Measurements from ENCODE around the gene TLR9. TPM values are rescaled to one million over a fixed set of nuclear protein-coding genes. Genes with fewer than 3 reads are reported as not detected.
"Not testable (repeated sequence)": the region's sequence is repeated elsewhere in the genome, so short reads cannot be mapped to it uniquely, and the experiment has no call there.

Gene TLR9
- polyA plus RNA-seq, 1 experiment = 0.07 TPM

DNA sequence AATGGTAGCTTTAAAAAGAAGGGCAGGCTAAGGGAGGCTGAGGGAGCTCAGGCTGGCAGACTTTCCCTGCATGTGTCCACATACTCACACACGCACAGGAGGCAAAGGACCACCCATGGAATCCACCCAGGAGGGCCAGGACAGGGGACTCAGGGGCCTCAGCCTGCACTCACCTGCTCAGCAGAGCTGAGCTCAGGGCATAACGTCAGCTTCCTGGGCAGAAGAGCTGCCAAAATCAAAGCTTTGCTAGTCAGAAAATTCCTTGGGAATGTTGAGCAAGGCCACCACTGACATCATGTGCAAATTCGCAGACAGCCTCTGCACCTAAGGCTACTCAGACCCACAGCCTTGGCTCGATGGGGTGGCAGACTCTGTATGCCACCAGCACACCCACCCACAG is 43.9 kb downstream of the TLR9 start:
- H3K36me3 ChIP-seq (ENCODE audit: control insufficient read depth, insufficient read depth, low read length) = no peaks in the 10 kb centered on the region
- no peak for DNase-seq (ENCODE audit: low read depth)
- TF ChIP-seq, protein P1, sequence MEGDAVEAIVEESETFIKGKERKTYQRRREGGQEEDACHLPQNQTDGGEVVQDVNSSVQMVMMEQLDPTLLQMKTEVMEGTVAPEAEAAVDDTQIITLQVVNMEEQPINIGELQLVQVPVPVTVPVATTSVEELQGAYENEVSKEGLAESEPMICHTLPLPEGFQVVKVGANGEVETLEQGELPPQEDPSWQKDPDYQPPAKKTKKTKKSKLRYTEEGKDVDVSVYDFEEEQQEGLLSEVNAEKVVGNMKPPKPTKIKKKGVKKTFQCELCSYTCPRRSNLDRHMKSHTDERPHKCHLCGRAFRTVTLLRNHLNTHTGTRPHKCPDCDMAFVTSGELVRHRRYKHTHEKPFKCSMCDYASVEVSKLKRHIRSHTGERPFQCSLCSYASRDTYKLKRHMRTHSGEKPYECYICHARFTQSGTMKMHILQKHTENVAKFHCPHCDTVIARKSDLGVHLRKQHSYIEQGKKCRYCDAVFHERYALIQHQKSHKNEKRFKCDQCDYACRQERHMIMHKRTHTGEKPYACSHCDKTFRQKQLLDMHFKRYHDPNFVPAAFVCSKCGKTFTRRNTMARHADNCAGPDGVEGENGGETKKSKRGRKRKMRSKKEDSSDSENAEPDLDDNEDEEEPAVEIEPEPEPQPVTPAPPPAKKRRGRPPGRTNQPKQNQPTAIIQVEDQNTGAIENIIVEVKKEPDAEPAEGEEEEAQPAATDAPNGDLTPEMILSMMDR (IDR thresholded peaks at IDR 0.05; ENCODE audit: insufficient read depth, low read depth, low read length) = no peak
- no peak overlapping the region for H3K4me3 ChIP-seq (ENCODE audit: low read depth, low read length)
- peaks cover 2% of the 10 kb centered on the region for H3K27me3 ChIP-seq (ENCODE audit: control insufficient read depth, insufficient read depth, low read length)
- ChIA-PET POLR2A (interaction anchor here (0.6 kb wide), 2 partner anchors 60 to 280 kb away, joined by 3 to 9 read pairs; no protein-coding TSS in a partner anchor), CTCF (interaction anchor here (0.8 to 1.5 kb wide), 4 partner anchors 10 to 178 kb away, joined by 3 to 5 read pairs (median 4); no protein-coding TSS in a partner anchor)

DNA sequence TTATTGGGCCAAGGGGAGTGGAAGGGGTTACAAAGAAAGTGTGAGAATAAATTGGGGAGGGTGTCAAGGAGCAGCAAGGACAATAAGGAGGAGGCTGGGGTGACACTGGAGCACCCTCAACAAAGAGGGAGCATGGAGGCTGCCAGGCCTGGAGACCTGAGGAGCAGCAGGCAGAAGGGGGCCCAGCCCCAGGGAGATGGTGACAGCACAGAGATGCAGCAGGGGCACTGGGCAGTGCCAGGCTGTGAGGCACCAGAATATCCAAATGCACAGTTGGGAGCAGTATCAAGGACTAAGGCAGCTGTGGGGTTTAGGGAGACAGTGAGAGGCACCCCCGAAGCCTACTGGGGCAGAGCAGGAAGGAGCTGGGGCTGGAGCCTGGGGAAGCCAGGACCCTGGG is 46.9 kb downstream of the TLR9 start:
- H3K4me3 ChIP-seq (ENCODE audit: low read depth, low read length) = no peak overlapping the region
- TF ChIP-seq, protein P1 (IDR thresholded peaks at IDR 0.05; ENCODE audit: insufficient read depth, low read depth, low read length) = no peak
- ChIA-PET CTCF (no interaction called here), POLR2A (interaction anchor here (0.5 kb wide), 1 partner anchor 32 kb away, joined by 3 read pairs; no protein-coding TSS in a partner anchor)
- DNase-seq (ENCODE audit: low read depth) = no peak
- peaks cover 4% of the 10 kb centered on the region; the same call in 1 of the 2 replicates for H3K27me3 ChIP-seq (ENCODE audit: control insufficient read depth, insufficient read depth, low read length)
- H3K36me3 ChIP-seq (ENCODE audit: control insufficient read depth, insufficient read depth, low read length) = no peaks in the 10 kb centered on the region

DNA sequence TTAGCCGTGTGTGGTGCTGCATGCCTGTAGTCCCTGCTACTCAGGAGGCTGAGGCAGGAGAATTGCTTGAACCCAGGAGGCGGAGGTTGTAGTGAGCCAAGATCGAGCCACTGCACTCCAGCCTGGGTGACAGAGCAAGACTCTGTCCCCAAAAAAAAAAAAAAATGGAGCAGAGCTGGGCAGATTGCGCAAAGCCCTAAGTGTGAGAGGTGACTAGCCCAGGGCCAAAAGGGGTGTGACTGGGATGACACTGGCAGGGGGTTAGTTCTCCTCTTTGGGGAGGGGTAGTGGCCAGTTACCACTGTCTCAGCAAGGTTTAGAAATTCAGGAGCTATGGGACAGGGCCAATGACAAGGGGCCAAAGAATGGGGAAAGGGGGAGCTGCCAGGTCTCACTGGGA is 47.3 kb downstream of the TLR9 start:
- POLR2A ChIA-PET = interaction anchor here (0.5 kb wide), 1 partner anchor 32 kb away, joined by 3 read pairs; no protein-coding TSS in a partner anchor
- H3K36me3 ChIP-seq (ENCODE audit: control insufficient read depth, insufficient read depth, low read length); H3K4me3 ChIP-seq (ENCODE audit: low read depth, low read length); DNase-seq (ENCODE audit: low read depth); CTCF ChIA-PET; H3K27me3 ChIP-seq (ENCODE audit: control insufficient read depth, insufficient read depth, low read length): not testable (repeated sequence)

DNA sequence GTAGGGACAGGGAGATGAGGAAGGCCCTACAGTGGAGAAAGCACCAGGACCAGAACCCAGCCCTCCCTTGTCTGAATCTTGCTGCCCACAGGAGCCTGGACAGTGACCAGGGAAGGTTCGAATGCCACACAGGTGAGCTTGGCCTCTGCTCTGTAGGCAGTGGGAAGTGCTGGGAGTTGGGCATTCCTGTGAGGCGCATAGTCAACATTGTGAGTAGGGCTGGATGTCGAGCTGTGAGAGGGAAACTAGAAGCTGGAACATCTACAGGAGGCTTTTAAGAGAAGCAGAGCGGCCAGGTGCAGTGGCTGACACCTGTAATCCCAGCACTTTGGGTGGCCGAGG is 47.8 kb downstream of the TLR9 start:
- TF ChIP-seq, protein P1 (IDR thresholded peaks at IDR 0.05; ENCODE audit: insufficient read depth, low read depth, low read length) = no peak
- ChIA-PET CTCF (no interaction called here), POLR2A (no interaction called here)
- no peak for DNase-seq (ENCODE audit: low read depth)
- no peaks in the 10 kb centered on the region for H3K36me3 ChIP-seq (ENCODE audit: control insufficient read depth, insufficient read depth, low read length)
- H3K27me3 ChIP-seq (ENCODE audit: control insufficient read depth, insufficient read depth, low read length) = peaks cover 4% of the 10 kb centered on the region; the same call in 1 of the 2 replicates
- H3K4me3 ChIP-seq (ENCODE audit: low read depth, low read length) = no peak overlapping the region

DNA sequence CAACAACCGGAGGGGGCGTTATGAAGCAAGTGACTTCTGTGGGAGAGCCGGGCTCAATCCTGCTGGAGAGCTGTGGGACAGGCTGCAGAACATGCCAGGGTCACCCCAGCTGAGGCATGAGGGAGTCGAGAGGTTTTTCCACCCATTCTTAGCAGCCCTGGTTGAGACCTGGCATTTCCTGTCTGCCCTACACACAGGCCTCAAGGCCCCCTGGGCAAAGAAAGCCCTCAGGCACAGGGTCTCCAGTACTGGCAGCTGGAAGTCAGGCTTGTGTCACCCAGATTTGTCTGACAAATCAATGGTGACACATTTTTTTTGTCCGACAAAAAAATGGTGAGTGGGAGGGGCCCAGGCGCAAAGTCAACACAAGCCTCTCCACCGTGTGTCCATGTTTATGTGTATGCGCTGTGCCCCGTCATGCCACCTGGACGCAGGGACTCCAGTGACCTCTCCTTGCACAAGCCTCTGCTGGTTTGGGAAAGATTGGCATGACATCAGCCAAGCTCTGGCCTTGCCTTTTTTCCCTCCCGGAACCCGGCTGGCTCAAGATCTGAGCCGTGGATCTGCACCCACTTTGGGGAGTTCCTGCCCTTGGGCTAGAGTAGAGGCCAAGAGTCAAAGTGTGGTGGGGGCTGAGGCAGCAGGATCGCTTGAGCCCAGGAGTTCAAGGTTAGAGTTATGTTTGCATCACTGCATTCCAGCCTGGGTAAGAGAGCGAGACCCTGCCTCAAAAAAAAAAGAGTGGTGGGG is 48.3 kb downstream of the TLR9 start:
- TF ChIP-seq, protein P1 (IDR thresholded peaks at IDR 0.05; ENCODE audit: insufficient read depth, low read depth, low read length) = no peak
- CTCF ChIA-PET = interaction anchor here (0.6 kb wide), 1 partner anchor 163 kb away, joined by 3 read pairs; no protein-coding TSS in a partner anchor
- H3K27me3 ChIP-seq (ENCODE audit: control insufficient read depth, insufficient read depth, low read length) = peaks cover 4% of the 10 kb centered on the region; the same call in 1 of the 2 replicates

More for the DNA sequence above, 48.3 kb downstream of the TLR9 start:
- POLR2A ChIA-PET = no interaction called here
- no peak for DNase-seq (ENCODE audit: low read depth)
- Histone ChIP-seq H3K36me3 (ENCODE audit: control insufficient read depth, insufficient read depth, low read length) (no peaks in the 10 kb centered on the region), H3K4me3 (ENCODE audit: low read depth, low read length) (no peak overlapping the region)
